Measurements from ENCODE around the gene VSTM2L. TPM values are rescaled to one million over a fixed set of nuclear protein-coding genes. Genes with fewer than 3 reads are reported as not detected.
A peak's percentile ranks its signal among the peaks of the same experiment; 100 is the strongest.
"Not testable (repeated sequence)": the region's sequence is repeated elsewhere in the genome, so short reads cannot be mapped to it uniquely, and the experiment has no call there.

The VSTM2L gene
- total and polyA plus RNA-seq, 9 of the 15 experiments (the other 6 are each of a cell fraction or from before 2014, with no cell fraction given), result not detected

- TF ChIP-seq ZNF511 (CRISPR knock-in tag; IDR thresholded peaks at IDR 0.05) (no peak), SIX5 (IDR thresholded peaks at IDR 0.05; ENCODE audit: borderline replicate concordance in 1 of 2, insufficient read depth in 1 of 2, low read depth in 1 of 2, low read length in 2 of 2) (no peak), ARID2 (IDR thresholded peaks at IDR 0.05) (no peak), HNRNPLL (IDR thresholded peaks at IDR 0.05; ENCODE audit: low read depth, low read length, poor library complexity, severe bottlenecking) (no peak), CEBPG (CRISPR knock-in tag; IDR thresholded peaks at IDR 0.05) (no peak), CEBPG (tag; conservative IDR thresholded peaks at IDR 0.05 in 1 of 2, IDR thresholded peaks at IDR 0.05 in 1 of 2) (peak in 1 of 2 experiments; percentile 29; a peak in 1 of 4 replicates)
- intact Hi-C loops (cut with micrococcal nuclease), result no loop called here
Measured at GRCh38 chr20:37961066-37961465, 58.1 kb downstream of the VSTM2L start.

GRCh38 chr20:37963483-37963882 is 60.6 kb downstream of the VSTM2L start:
- H4K20me1 ChIP-seq (replicated peaks; ENCODE audit: control insufficient read depth, insufficient read depth, low read length); H3K4me1 ChIP-seq (replicated peaks in 1 of 2; ENCODE audit: control insufficient read depth in 2 of 2, insufficient read depth in 2 of 2, low read length in 2 of 2); CTCF ChIA-PET (ENCODE audit: low intra/inter-chr PET ratio); H3K36me3 ChIP-seq (ENCODE audit: control insufficient read depth, insufficient read depth, low read length); H2AFZ ChIP-seq (ENCODE audit: low read depth, low read length); ATAC-seq; H3K9me3 ChIP-seq (replicated peaks; ENCODE audit: control insufficient read depth, insufficient read depth, low read depth, low read length); H3K27me3 ChIP-seq (ENCODE audit: control insufficient read depth in 2 of 2, insufficient read depth in 2 of 2, low read length in 2 of 2); BruUV-seq (replicated peaks); H3K9ac ChIP-seq (ENCODE audit: insufficient read depth in 1 of 2, low read depth in 2 of 2, low read length in 2 of 2); H3K9me1 ChIP-seq (ENCODE audit: control insufficient read depth, insufficient read depth, low read length); FAIRE-seq; H3K79me2 ChIP-seq (ENCODE audit: control insufficient read depth, insufficient read depth, low read length); H3K4me2 ChIP-seq (ENCODE audit: insufficient read depth, low read length); intact Hi-C loops (cut with micrococcal nuclease); H3K4me3 ChIP-seq; DNase-seq (ENCODE audit: extremely low read depth in 1 of 4, low spot score in 3 of 4); POLR2A ChIA-PET; H3K27ac ChIP-seq (ENCODE audit: extremely low read depth, low read depth, low read length); in situ Hi-C loops (cut with MboI): not testable (repeated sequence)
- WGBS (ENCODE audit: insufficient coverage, low coverage, missing lambda C conversion rate), result 13% methylated on average over 2 of the region's 2 CpGs

More at GRCh38 chr20:37961066-37961465, 58.1 kb downstream of the VSTM2L start:
- Histone ChIP-seq H3K9me3 (replicated peaks; ENCODE audit: control insufficient read depth, insufficient read depth, low read depth, low read length) (no peaks in the 10 kb centered on the region), H3K79me2 (ENCODE audit: control insufficient read depth, insufficient read depth, low read length) (no peaks in the 10 kb centered on the region), H3K9ac (ENCODE audit: insufficient read depth in 1 of 2, low read depth in 2 of 2, low read length in 2 of 2) (no peak overlapping the region), H3K4me1 (replicated peaks in 1 of 2; ENCODE audit: control insufficient read depth in 2 of 2, insufficient read depth in 2 of 2, low read length in 2 of 2) (peaks cover 0 to 9% of the 10 kb centered on the region in 2 experiments; a peak in 2 of 5 replicates), H4K20me1 (replicated peaks; ENCODE audit: control insufficient read depth, insufficient read depth, low read length) (no peaks in the 10 kb centered on the region), H3K9me1 (ENCODE audit: control insufficient read depth, insufficient read depth, low read length) (no peaks in the 10 kb centered on the region), H3K27ac (ENCODE audit: extremely low read depth, low read depth, low read length) (no peak overlapping the region), H3K27me3 (ENCODE audit: control insufficient read depth in 2 of 2, insufficient read depth in 2 of 2, low read length in 2 of 2) (peaks cover 0 to 2% of the 10 kb centered on the region in 2 experiments; a peak in 4 of 5 replicates), H3K4me3 (no peak overlapping the region), H3K36me3 (ENCODE audit: control insufficient read depth, insufficient read depth, low read length) (no peaks in the 10 kb centered on the region), H2AFZ (ENCODE audit: low read depth, low read length) (no peak overlapping the region), H3K4me2 (ENCODE audit: insufficient read depth, low read length) (no peak overlapping the region)
- WGBS (ENCODE audit: insufficient coverage, low coverage, missing lambda C conversion rate), result 25% methylated on average over 1 of the region's 1 CpG
- no peak for FAIRE-seq
- in situ Hi-C loops (cut with MboI), result no loop called here
- ATAC-seq, result no peak
- no TSS peak for BruUV-seq (replicated peaks)
- no peak for DNase-seq (ENCODE audit: extremely low read depth in 1 of 4, low spot score in 3 of 4)
- CTCF ChIA-PET (ENCODE audit: low intra/inter-chr PET ratio), result no interaction called here
- POLR2A ChIA-PET, result interaction anchor here (0.6 to 1.2 kb wide), 2 partner anchors 15 to 73 kb away, joined by 4 to 5 read pairs; no protein-coding TSS in a partner anchor

Data from K562 (cell line).